ENCODE data around the gene MPZL1. TPM values are rescaled to one million over a fixed set of nuclear protein-coding genes. Genes with fewer than 3 reads are reported as not detected.

The MPZL1 gene
- total and polyA plus RNA-seq, 2 of the 8 experiments (the other 6 are each of a cell fraction or from before 2014, with no cell fraction given) = 37.8 to 120 TPM

DNA sequence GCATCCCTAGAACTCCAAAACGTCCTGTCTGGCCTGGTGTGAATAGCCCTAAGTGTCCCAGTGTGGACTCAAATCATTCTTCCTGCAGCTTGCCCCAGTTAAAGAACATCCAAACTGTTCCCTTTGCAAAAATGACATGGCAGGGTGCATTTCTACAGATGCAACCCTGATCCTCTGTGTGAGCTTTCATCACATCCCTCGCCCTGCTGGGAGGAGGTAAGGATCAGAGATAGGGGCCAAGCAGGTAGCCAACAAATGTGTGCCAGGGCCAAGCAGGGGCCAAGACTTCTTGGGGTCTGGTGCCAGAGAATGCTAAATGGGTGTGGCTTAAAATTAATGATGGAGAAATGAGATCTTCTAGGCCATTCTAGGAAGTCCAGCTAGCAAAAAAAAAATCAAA, 27.1 kb upstream of the MPZL1 start:
- H3K14ac ChIP-seq (ENCODE audit: insufficient read length) = no peak overlapping the region
- H3K23me2 ChIP-seq (ENCODE audit: low read depth, low read length) = no peaks in the 10 kb centered on the region
- H3K9ac ChIP-seq (replicated peaks in 1 of 4; ENCODE audit: extremely low read depth in 1 of 4, low read depth in 3 of 4, low read length in 3 of 4) = no peak overlapping the region
- POLR2A ChIA-PET (ENCODE audit: partially characterized antibody) = interaction anchor here (0.9 to 1.4 kb wide), 2 partner anchors 10 to 11 kb away, joined by 3 read pairs; no protein-coding TSS in a partner anchor
- no peak overlapping the region for H4K91ac ChIP-seq (replicated peaks; ENCODE audit: insufficient read length, low read length)
- H2BK5ac ChIP-seq (ENCODE audit: low read depth, low read length) = no peak overlapping the region
- H3K4me2 ChIP-seq (ENCODE audit: insufficient read depth in 1 of 2, low read depth in 2 of 2, low read length in 2 of 2) = no peak overlapping the region
- no peak for FAIRE-seq
- no peaks in the 10 kb centered on the region for H3K36me3 ChIP-seq (ENCODE audit: control insufficient read depth in 2 of 4, insufficient read depth in 4 of 4, low read length in 3 of 4)
- no peak overlapping the region for H2BK20ac ChIP-seq (ENCODE audit: low read length)
- 97% methylated on average over 2 of the region's 2 CpGs; no CpG with 5 or more reads in 1 of the 2 experiments for WGBS, 2 experiments (ENCODE audit: extremely low coverage in 1 of 2, insufficient coverage in 1 of 2, insufficient read length in 1 of 2, insufficient replicate concordance in 2 of 2, low coverage in 1 of 2, low lambda C conversion rate in 2 of 2, missing lambda C conversion rate in 1 of 2)
- H3K27me3 ChIP-seq (replicated peaks in 1 of 4; ENCODE audit: control insufficient read depth in 3 of 4, extremely low read depth in 1 of 4, insufficient read depth in 3 of 4, low read length in 3 of 4) = no peaks in the 10 kb centered on the region; a peak in 1 of 7 replicates
- no peaks in the 10 kb centered on the region for H4K20me1 ChIP-seq (replicated peaks in 1 of 2; ENCODE audit: control insufficient read depth in 1 of 2, insufficient read depth in 2 of 2, low read length in 2 of 2)
- H3K9me3 ChIP-seq (ENCODE audit: insufficient read depth in 2 of 2, low read depth in 1 of 2, low read length in 1 of 2) = no peaks in the 10 kb centered on the region
- H3K79me2 ChIP-seq (ENCODE audit: control insufficient read depth in 1 of 2, insufficient read depth in 2 of 2, low read length in 2 of 2) = no peaks in the 10 kb centered on the region
- no peaks in the 10 kb centered on the region for H3K79me1 ChIP-seq (ENCODE audit: low read depth, low read length)
- no peak overlapping the region for H2AK5ac ChIP-seq (ENCODE audit: low read depth, low read length)
- no peak overlapping the region for H3K18ac ChIP-seq (ENCODE audit: extremely low read depth, low read length)
- H3K4ac ChIP-seq (replicated peaks; ENCODE audit: insufficient read length, low read depth, low read length) = no peak overlapping the region
- H4K8ac ChIP-seq (ENCODE audit: extremely low read depth, insufficient read depth, low read length) = no peak overlapping the region
- no peak overlapping the region for H2BK120ac ChIP-seq (replicated peaks; ENCODE audit: low read depth, low read length)
- no peak overlapping the region for H4K5ac ChIP-seq (ENCODE audit: insufficient read length, low read depth, low read length)
- no peak for TF ChIP-seq ZNF274 (IDR thresholded peaks at IDR 0.05; ENCODE audit: borderline replicate concordance, extremely low read depth, low read length)
- TF ChIP-seq SUZ12 (IDR thresholded peaks at IDR 0.05; ENCODE audit: low read length) = no peak
- no peak for TF ChIP-seq CREB1 (IDR thresholded peaks at IDR 0.05)
- no peak overlapping the region for H3K4me3 ChIP-seq (ENCODE audit: extremely low read depth in 1 of 4, insufficient read depth in 2 of 4, low read depth in 3 of 4, low read length in 4 of 4)
- H2BK12ac ChIP-seq (ENCODE audit: low read depth, low read length) = no peak overlapping the region
- no peak for DNase-seq (ENCODE audit: low read depth in 1 of 2, low spot score in 2 of 2)
- CTCF ChIA-PET (ENCODE audit: partially characterized antibody) = interaction anchor here (0.6 to 3.8 kb wide), 11 partner anchors 17 to 154 kb away, joined by 3 to 22 read pairs (median 4); no protein-coding TSS in a partner anchor
- no peak overlapping the region for H2AFZ ChIP-seq (ENCODE audit: low read length)
- no peak overlapping the region for H3K56ac ChIP-seq (replicated peaks; ENCODE audit: insufficient read length, low read depth, low read length)
- no peak overlapping the region for H3K23ac ChIP-seq (ENCODE audit: insufficient read length)
- H2BK15ac ChIP-seq (ENCODE audit: low read length) = 0 out of 2 replicates have a peak overlapping the region, but pooled peaks have one; percentile 61
- H3K27ac ChIP-seq (ENCODE audit: low read depth, low read length) = no peak overlapping the region
- no peaks in the 10 kb centered on the region; a peak in 1 of 7 replicates for H3K4me1 ChIP-seq (replicated peaks in 1 of 4; ENCODE audit: control insufficient read depth in 3 of 4, insufficient read depth in 4 of 4, low read length in 3 of 4)
